ENCODE data around the gene UPK3A. TPM values are rescaled to one million over a fixed set of nuclear protein-coding genes. Genes with fewer than 3 reads are reported as not detected.

UPK3A gene
- total RNA-seq, result not detected

GRCh38 chr22:45284705-45285262 lies at the start of gene UPK3A:
Gene UPK3A, plus strand, starts transcription at chr22:45284949. Its CDS starts 65 bp downstream, at chr22:45285014.

DNA sequence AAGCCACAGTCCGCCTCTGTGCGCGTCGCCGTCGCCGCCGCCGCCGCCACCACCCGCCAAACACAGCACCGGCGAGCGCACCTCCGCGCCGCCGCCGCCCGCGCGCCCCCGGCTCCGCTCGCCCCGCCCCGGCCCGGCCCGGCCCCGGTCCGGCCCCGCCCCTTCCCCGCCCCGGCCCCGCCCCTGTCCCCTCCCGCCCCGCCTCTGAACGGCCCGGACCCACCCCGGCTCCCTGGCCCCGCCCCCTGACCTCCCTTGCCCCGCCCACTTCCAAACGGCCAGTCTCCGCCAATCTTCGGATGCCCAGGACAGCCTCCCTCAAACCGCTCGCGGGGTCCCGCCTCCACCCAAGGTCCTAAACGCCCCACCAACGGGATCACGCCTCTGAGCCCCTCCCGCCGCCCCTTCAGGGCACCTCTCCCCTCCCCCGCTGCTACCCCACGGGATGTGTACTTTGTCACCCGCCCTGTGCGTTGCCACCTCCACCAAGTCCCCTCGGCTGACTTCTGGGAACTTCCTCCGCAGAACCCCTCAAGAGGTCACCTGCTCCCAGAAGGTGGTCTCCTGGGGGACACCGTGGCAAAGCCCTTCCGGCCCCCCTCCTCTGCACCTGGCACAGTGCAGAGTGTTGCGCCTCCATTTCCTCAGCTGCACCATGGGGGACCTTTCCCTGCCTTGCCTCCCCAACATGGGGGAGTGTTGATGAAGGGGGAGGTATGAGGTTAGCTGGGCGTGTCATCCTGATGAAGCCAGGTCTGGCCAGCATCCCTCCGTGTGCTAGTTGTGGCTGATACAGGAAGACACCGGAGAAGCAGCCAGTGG lies 43.7 kb upstream of the UPK3A start, which contains the start of gene KIAA0930:
KIAA0930 (minus strand) TSS at position 85 of the 822 bp plus-strand sequence. CDS start 191 bp downstream, outside the sequence.

GRCh38 chr22:45309422-45310227 lies 24.9 kb downstream of the UPK3A start, which contains the start of gene FAM118A:
Gene FAM118A, plus strand, starts transcription at chr22:45309934. Its CDS starts 12,446 bp downstream, at chr22:45322380.

Other genes starting within 250 kb of the UPK3A start
- gene NUP50, start 121.0 kb upstream of the UPK3A start, total RNA-seq, result 100 to 1,000 TPM; 157 to 161 TPM
- gene KIAA0930, start 44.1 kb upstream of the UPK3A start, total RNA-seq, result 10 to 100 TPM; 24.0 to 26.1 TPM
- gene FAM118A, start 25.0 kb downstream of the UPK3A start, total RNA-seq, result 10 to 100 TPM; 65.9 to 66.3 TPM
- gene SMC1B, start 128.7 kb downstream of the UPK3A start, total RNA-seq, result under 1 TPM; 0.53 to 0.60 TPM
- 1 to 10 TPM; 7.8 to 8.2 TPM for gene RIBC2, start 128.7 kb downstream of the UPK3A start, total RNA-seq
- not detected for gene FBLN1, start 217.9 kb downstream of the UPK3A start, total RNA-seq